MG63 (cell line): Measurements from ENCODE around the gene CARD10. TPM values are rescaled to one million over a fixed set of nuclear protein-coding genes. Genes with fewer than 3 reads are reported as not detected.
"Not testable (repeated sequence)": the region's sequence is repeated elsewhere in the genome, so short reads cannot be mapped to it uniquely, and the experiment has no call there.

ENCODE experiments used
- DNase-seq: peaks from one replicate; pipeline ENCODE4 v3.0.0-alpha.2; 2020
- H3K27me3 ChIP-seq: fragments of 250-450 bp; sonication (Bioruptor Pico); 2 replicates; pipeline ENCODE4 v1.5.1; 2020; ENCODE audit warnings: mild to moderate bottlenecking, moderate library complexity
- H3K36me3 ChIP-seq: fragments of 250-450 bp; sonication (Bioruptor Pico); 2 replicates; pipeline ENCODE4 v1.5.1; 2020; ENCODE audit warnings: mild to moderate bottlenecking, moderate library complexity
- H3K4me3 ChIP-seq: fragments of 250-450 bp; sonication (Bioruptor Pico); 2 replicates; pipeline ENCODE4 v1.5.1; 2020; ENCODE audit warnings: mild to moderate bottlenecking, moderate library complexity
- H3K9me3 ChIP-seq: fragments of 250-450 bp; sonication (Bioruptor Pico); 2 replicates; pipeline ENCODE4 v1.5.1; 2020; ENCODE audit warnings: mild to moderate bottlenecking, moderate library complexity
- total RNA-seq: library from RNA; depleted of rRNA; stranded (reverse); fragments of >200 nt; shearing (Covaris generic); gene quantifications from 2 replicates; pipeline ENCODE4 v1.2.3, GENCODE V29; 2014; ENCODE audit warnings: low replicate concordance

CARD10 gene
- total RNA-seq, 1 experiment from 2014 or later, result 17.1 TPM

GRCh38 chr22:37470087-37470445, 49.1 kb downstream of the CARD10 start:
- H3K36me3 ChIP-seq, result no peaks in the 10 kb centered on the region
- no peaks in the 10 kb centered on the region for H3K9me3 ChIP-seq
- no peak for DNase-seq
- no peaks in the 10 kb centered on the region for H3K27me3 ChIP-seq
- H3K4me3 ChIP-seq, result no peak overlapping the region

GRCh38 chr22:37469416-37470086, 49.7 kb downstream of the CARD10 start:
- H3K27me3 ChIP-seq, result no peaks in the 10 kb centered on the region
- no peak for DNase-seq
- no peaks in the 10 kb centered on the region for H3K36me3 ChIP-seq
- no peak overlapping the region for H3K4me3 ChIP-seq
- H3K9me3 ChIP-seq, result no peaks in the 10 kb centered on the region

- not testable (repeated sequence) for H3K9me3 ChIP-seq, H3K4me3 ChIP-seq, H3K27me3 ChIP-seq, DNase-seq, H3K36me3 ChIP-seq
Measured at GRCh38 chr22:37468201-37468695, 51.0 kb downstream of the CARD10 start.

DNA sequence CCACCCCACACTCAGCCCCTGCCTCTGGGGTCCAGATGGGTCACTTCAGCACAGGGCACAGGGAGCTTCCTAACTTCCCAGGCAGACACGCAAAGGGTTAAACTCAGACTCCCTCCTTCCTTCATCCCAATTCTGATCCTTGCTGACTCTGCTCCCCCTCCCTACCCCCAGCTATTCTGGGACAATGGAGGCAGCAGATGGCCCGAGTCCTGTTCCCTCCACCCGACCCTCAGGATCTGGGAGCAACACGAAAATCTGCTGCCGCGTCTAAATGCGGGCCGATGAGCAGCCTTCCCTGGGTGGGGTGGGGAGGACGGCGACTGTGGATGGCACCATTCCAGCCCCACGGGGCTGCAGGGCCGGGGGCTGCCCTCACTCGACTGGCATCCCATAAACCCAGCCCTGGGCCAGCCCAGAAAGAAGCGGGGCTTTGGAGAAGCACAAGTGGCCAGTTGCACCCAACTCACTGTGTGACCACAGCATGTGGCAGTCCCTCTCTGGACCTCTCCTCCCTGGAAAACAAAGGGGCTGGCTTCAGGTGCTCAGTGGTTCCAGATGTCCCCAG, 51.7 kb downstream of the CARD10 start:
- Histone ChIP-seq H3K27me3 (0 out of 2 replicates have a peak, but pooled peaks cover 2% of the 10 kb centered on the region), H3K4me3 (no peak overlapping the region), H3K9me3 (no peaks in the 10 kb centered on the region), H3K36me3 (no peaks in the 10 kb centered on the region)
- DNase-seq, result no peak

GRCh38 chr22:37464181-37464580, 55.0 kb downstream of the CARD10 start:
- DNase-seq, result no peak
- Histone ChIP-seq H3K36me3 (no peaks in the 10 kb centered on the region), H3K27me3 (peaks cover 2% of the 10 kb centered on the region; the same call in 1 of the 2 replicates), H3K9me3 (no peaks in the 10 kb centered on the region), H3K4me3 (no peak overlapping the region)

DNA sequence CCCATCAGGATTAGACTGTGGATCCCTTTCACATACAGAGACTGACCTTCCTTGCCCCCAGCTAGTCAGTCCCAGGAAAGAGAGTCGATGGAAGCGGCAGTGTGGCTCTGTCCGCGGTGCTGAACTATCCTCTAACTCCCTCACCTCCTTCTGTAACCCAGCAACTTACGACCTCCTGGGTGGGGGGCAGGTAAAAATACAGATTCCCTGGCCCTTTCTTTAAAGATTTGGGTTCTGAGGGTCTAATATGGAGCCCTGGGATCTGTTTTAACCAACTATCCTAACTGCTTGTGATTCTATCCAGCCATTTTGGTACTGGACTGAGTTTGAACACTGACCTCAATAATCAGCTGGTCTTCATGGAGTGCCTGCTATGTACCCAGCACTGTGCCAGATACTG, 56.2 kb downstream of the CARD10 start:
- Histone ChIP-seq H3K4me3 (no peak overlapping the region), H3K27me3 (peaks cover 4% of the 10 kb centered on the region), H3K36me3 (no peaks in the 10 kb centered on the region), H3K9me3 (no peaks in the 10 kb centered on the region)
- no peak for DNase-seq

DNA sequence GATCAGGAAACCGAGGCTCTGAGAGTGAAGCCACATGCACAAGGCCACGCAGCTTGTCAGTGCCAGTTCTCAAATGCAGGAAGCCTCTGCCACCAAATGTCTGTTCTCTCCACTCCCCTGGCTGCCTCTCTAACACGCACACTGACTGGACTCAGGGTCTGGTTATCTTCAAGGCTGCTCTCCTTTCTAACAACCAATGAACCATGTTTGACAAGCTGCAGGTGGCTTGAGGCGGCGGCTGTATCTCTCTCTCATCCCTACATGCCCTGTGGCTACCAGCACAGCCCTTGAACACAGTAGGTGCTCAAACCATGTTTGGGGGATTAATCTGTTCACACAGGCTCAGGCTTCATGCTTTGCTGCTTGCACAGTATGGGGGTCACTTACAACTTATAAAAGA, 56.8 kb downstream of the CARD10 start:
- Histone ChIP-seq H3K4me3 (no peak overlapping the region), H3K36me3 (no peaks in the 10 kb centered on the region), H3K9me3 (no peaks in the 10 kb centered on the region), H3K27me3 (peaks cover 4% of the 10 kb centered on the region)
- DNase-seq, result no peak

- Histone ChIP-seq H3K4me3 (no peak overlapping the region), H3K36me3 (no peaks in the 10 kb centered on the region), H3K27me3 (peaks cover 4% of the 10 kb centered on the region), H3K9me3 (no peaks in the 10 kb centered on the region)
- DNase-seq, result no peak
Measured at GRCh38 chr22:37461961-37462360, 57.3 kb downstream of the CARD10 start.

DNA sequence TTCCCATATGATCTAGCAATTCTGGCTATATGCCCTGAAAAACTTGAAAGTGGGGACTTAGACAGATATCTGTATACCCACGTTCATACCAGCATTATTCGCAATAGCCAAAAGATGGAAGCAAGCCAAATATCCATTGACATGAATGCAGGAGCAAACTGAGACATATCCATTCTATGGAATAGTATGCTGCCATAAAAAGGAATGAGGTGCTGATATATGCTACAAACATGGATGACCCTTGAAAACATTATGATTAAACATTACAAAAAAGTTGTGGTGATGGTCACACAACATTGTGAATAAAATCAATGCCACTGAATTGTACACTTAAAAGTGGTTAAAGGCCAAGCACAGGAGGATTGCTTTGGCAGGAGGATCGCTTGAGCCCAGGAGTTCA, 58.5 kb downstream of the CARD10 start:
- no peaks in the 10 kb centered on the region for H3K9me3 ChIP-seq
- no peak overlapping the region for H3K4me3 ChIP-seq
- H3K27me3 ChIP-seq, result peaks cover 4% of the 10 kb centered on the region
- H3K36me3 ChIP-seq, result no peaks in the 10 kb centered on the region
- no peak for DNase-seq

DNA sequence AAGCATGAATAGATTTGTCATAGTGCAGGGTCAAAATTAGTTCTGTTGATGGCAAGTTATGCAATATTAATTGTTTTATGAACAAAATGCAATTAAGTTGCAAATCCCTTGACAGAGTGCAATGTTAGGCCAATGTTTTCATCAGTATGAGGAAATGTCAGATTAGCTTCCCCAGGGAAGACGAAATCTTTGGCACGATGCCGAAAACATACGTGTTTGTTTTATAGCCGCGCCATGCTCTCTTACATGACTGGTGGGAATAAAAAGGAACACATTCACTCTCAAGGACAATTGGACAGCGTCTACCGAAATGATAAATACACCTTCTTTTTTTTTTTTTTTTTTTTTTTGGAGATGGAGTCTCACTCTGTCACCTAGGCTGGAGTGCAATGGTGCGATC, 60.0 kb downstream of the CARD10 start:
- H3K4me3 ChIP-seq, result no peak overlapping the region
- H3K9me3 ChIP-seq, result no peaks in the 10 kb centered on the region
- no peaks in the 10 kb centered on the region for H3K36me3 ChIP-seq
- peaks cover 4% of the 10 kb centered on the region for H3K27me3 ChIP-seq
- no peak for DNase-seq

GRCh38 chr22:37457093-37457893, 61.9 kb downstream of the CARD10 start:
- H3K9me3 ChIP-seq, result no peaks in the 10 kb centered on the region
- no peaks in the 10 kb centered on the region for H3K36me3 ChIP-seq
- peak; percentile 38 for DNase-seq
- no peak overlapping the region for H3K4me3 ChIP-seq
- H3K27me3 ChIP-seq, result peaks cover 2% of the 10 kb centered on the region

GRCh38 chr22:37456346-37456745, 62.9 kb downstream of the CARD10 start:
- DNase-seq, result no peak
- Histone ChIP-seq H3K27me3 (peaks cover 2% of the 10 kb centered on the region; the same call in 1 of the 2 replicates), H3K4me3 (no peak overlapping the region), H3K9me3 (no peaks in the 10 kb centered on the region), H3K36me3 (no peaks in the 10 kb centered on the region)

DNA sequence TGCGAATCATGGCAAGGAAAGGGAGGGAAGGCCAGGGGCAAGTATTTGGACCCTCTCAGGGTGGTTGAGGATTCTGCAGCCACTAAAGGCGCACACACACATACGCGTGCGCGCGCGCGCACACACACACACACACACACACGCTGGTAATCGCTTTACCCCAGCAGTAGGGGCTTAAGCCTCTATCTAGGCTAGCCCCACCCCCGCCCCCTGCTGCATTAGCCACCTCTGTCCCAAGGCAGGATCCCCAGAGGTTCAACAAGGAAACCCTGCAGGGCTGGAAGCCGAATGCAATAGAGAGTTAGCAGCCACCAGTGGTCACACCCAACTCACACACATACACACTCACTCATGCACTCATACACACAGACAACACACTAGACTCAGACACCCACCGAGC, 63.3 kb downstream of the CARD10 start:
- Histone ChIP-seq H3K27me3 (peaks cover 2% of the 10 kb centered on the region; the same call in 1 of the 2 replicates), H3K9me3 (no peaks in the 10 kb centered on the region), H3K4me3 (no peak overlapping the region), H3K36me3 (no peaks in the 10 kb centered on the region)
- DNase-seq, result no peak

GRCh38 chr22:37454857-37455686, 64.1 kb downstream of the CARD10 start:
- H3K4me3 ChIP-seq, result no peak overlapping the region
- H3K27me3 ChIP-seq, result peaks cover 2% of the 10 kb centered on the region; the same call in 1 of the 2 replicates
- DNase-seq, result peak; percentile 69
- H3K36me3 ChIP-seq, result no peaks in the 10 kb centered on the region
- no peaks in the 10 kb centered on the region for H3K9me3 ChIP-seq

DNA sequence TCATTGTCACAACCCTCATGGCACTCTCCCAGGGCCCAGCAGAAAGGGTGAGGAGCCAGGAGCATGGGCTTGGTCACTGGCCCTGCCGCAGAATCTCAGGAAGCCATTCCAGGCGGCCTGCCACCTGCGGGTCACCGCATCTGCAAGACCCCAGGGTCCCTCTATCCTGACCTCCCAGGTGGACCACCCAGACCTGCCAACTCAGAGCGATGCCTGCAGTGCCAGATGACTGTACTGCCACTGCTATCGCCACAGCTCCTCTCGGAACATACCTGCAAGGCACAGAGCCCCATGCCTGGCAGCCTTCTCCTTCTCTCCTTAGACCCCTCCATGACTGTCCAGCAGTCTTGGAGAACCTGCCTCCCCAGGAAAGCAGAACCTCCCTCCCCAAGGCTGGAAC, 65.5 kb downstream of the CARD10 start:
- no peak for DNase-seq
- Histone ChIP-seq H3K36me3 (no peaks in the 10 kb centered on the region), H3K9me3 (no peaks in the 10 kb centered on the region), H3K4me3 (no peak overlapping the region), H3K27me3 (peaks cover 2% of the 10 kb centered on the region; the same call in 1 of the 2 replicates)

GRCh38 chr22:37451218-37451617, 68.0 kb downstream of the CARD10 start:
- no peak overlapping the region for H3K4me3 ChIP-seq
- H3K9me3 ChIP-seq, result no peaks in the 10 kb centered on the region
- H3K27me3 ChIP-seq, result no peaks in the 10 kb centered on the region
- H3K36me3 ChIP-seq, result no peaks in the 10 kb centered on the region
- DNase-seq, result no peak
